GM12875 (cell line): ENCODE data around the gene DGKI.

ENCODE experiments used
- H3K4me3 ChIP-seq: one replicate; pipeline ENCODE4 v1.5.1; 2011; ENCODE audit warnings: low read depth, low read length, control low read depth
- CTCF ChIP-seq: IDR thresholded peaks from 2 replicates; pipeline ENCODE4 v1.5.1; 2011; ENCODE audit warnings: low read depth, mild to moderate bottlenecking, control low read depth, inconsistent platforms, low read length, moderate library complexity, borderline replicate concordance; ENCODE audit not compliant: insufficient read depth

Gene DGKI

GRCh38 chr7:137439829-137440825 lies 406.6 kb downstream of the DGKI start:
- no peak for TF ChIP-seq CTCF
- H3K4me3 ChIP-seq: no peak overlapping the region

GRCh38 chr7:137434946-137435345 lies 411.8 kb downstream of the DGKI start:
- no peak overlapping the region for H3K4me3 ChIP-seq
- TF ChIP-seq CTCF: no peak

GRCh38 chr7:137434530-137434929 lies 412.2 kb downstream of the DGKI start:
- TF ChIP-seq CTCF: no peak
- H3K4me3 ChIP-seq: no peak overlapping the region

GRCh38 chr7:137423321-137423720 lies 423.5 kb downstream of the DGKI start:
- TF ChIP-seq CTCF: no peak
- no peak overlapping the region for H3K4me3 ChIP-seq

- no peak overlapping the region for H3K4me3 ChIP-seq
- TF ChIP-seq CTCF: no peak
Observed at GRCh38 chr7:137421366-137421765, 425.4 kb downstream of the DGKI start.

GRCh38 chr7:137418841-137419240 lies 427.9 kb downstream of the DGKI start:
- no peak for TF ChIP-seq CTCF
- no peak overlapping the region for H3K4me3 ChIP-seq

- TF ChIP-seq CTCF: no peak
- no peak overlapping the region for H3K4me3 ChIP-seq
Observed at GRCh38 chr7:137417464-137417863, 429.3 kb downstream of the DGKI start.
